DOHH2 (cell line): Measurements from ENCODE around the gene POU2F3.

Experiments
- EZH2phosphoT487 ChIP-seq: fragments of 200-600 bp; sonication (generic); IDR thresholded peaks from 2 replicates; pipeline ENCODE4 v1.6.1; 2017; ENCODE audit warnings: borderline replicate concordance, mild to moderate bottlenecking, antibody characterized with exemption, low read length, moderate library complexity, mixed read lengths
- TF ChIP-seq, protein P1 (sequence below): fragments of 200-600 bp; sonication (generic); IDR thresholded peaks from one replicate; pipeline ENCODE4 v1.5.1; 2014; ENCODE audit warnings: antibody characterized with exemption, mild to moderate bottlenecking, low read depth, low read length; ENCODE audit not compliant: poor library complexity, severe bottlenecking

GRCh38 chr11:120200677-120201076 lies 39.3 kb upstream of the POU2F3 start:
- TF ChIP-seq, protein P1, sequence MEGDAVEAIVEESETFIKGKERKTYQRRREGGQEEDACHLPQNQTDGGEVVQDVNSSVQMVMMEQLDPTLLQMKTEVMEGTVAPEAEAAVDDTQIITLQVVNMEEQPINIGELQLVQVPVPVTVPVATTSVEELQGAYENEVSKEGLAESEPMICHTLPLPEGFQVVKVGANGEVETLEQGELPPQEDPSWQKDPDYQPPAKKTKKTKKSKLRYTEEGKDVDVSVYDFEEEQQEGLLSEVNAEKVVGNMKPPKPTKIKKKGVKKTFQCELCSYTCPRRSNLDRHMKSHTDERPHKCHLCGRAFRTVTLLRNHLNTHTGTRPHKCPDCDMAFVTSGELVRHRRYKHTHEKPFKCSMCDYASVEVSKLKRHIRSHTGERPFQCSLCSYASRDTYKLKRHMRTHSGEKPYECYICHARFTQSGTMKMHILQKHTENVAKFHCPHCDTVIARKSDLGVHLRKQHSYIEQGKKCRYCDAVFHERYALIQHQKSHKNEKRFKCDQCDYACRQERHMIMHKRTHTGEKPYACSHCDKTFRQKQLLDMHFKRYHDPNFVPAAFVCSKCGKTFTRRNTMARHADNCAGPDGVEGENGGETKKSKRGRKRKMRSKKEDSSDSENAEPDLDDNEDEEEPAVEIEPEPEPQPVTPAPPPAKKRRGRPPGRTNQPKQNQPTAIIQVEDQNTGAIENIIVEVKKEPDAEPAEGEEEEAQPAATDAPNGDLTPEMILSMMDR: no peak
- no peak for TF ChIP-seq EZH2phosphoT487
